Lower leg skin (tissue), 3 donors: ENCODE results near the gene CDH22.

Source experiments
- CTCF ChIP-seq, 3 donors: fragments of 450-650 bp; IDR thresholded peaks; one replicate each; pipeline ENCODE4 v1.5.1; 2016; ENCODE audit warnings: antibody characterized with exemption in 3 of 3, mild to moderate bottlenecking in 3 of 3, moderate library complexity in 2 of 3
- POLR2A ChIP-seq, 2 donors: fragments of 450-650 bp; IDR thresholded peaks; one replicate each; pipeline ENCODE4 v1.6.1; 2016 to 2017; ENCODE audit warnings: antibody characterized with exemption in 2 of 2, mild to moderate bottlenecking in 1 of 2, moderate library complexity in 1 of 2

GRCh38 chr20:46259260-46259859 is 48.9 kb downstream of the CDH22 start:
- TF ChIP-seq CTCF (IDR thresholded peaks at IDR 0.05): no peak
- TF ChIP-seq POLR2A (IDR thresholded peaks at IDR 0.05): no peak
